Stimulated activated CD4-positive, alpha-beta T cell treated with anti-CD3 and anti-CD28 coated beads, Interleukin-4, amount 100 ng/mL, for 24 hours (primary cell): ENCODE results near the gene PANX1.

Experiments used
- DNase-seq: peaks from one replicate; pipeline ENCODE4 v3.0.0-alpha.2; 2020

PANX1 gene

GRCh38 chr11:94186342-94187203, 57.9 kb downstream of the PANX1 start:
- DNase-seq, result no peak

- DNase-seq, result no peak
Measured at GRCh38 chr11:94193288-94193687, 64.6 kb downstream of the PANX1 start.

DNA sequence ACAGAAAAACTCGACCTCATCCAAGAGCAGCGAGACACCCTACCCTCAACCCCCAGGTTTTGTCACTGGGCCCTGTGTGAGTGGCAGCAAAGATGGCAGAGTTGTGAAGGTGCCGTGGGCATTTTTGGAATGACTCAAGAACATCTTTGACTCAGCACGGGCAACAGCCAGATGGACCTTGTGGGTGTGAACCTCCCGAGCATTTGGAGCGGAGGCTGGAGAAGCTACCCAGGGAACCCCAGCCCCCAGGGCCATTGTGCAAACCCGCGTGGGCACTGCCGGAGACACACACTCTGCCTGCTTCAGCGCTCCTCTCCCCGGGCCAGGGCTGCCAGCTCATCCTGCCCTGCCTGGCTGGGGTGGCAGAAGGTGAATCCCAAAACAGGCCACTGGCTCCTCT, 66.1 kb downstream of the PANX1 start:
- DNase-seq, result no peak

GRCh38 chr11:94196363-94196762, 67.7 kb downstream of the PANX1 start:
- DNase-seq, result no peak

GRCh38 chr11:94198718-94199117, 70.1 kb downstream of the PANX1 start:
- DNase-seq, result no peak

DNA sequence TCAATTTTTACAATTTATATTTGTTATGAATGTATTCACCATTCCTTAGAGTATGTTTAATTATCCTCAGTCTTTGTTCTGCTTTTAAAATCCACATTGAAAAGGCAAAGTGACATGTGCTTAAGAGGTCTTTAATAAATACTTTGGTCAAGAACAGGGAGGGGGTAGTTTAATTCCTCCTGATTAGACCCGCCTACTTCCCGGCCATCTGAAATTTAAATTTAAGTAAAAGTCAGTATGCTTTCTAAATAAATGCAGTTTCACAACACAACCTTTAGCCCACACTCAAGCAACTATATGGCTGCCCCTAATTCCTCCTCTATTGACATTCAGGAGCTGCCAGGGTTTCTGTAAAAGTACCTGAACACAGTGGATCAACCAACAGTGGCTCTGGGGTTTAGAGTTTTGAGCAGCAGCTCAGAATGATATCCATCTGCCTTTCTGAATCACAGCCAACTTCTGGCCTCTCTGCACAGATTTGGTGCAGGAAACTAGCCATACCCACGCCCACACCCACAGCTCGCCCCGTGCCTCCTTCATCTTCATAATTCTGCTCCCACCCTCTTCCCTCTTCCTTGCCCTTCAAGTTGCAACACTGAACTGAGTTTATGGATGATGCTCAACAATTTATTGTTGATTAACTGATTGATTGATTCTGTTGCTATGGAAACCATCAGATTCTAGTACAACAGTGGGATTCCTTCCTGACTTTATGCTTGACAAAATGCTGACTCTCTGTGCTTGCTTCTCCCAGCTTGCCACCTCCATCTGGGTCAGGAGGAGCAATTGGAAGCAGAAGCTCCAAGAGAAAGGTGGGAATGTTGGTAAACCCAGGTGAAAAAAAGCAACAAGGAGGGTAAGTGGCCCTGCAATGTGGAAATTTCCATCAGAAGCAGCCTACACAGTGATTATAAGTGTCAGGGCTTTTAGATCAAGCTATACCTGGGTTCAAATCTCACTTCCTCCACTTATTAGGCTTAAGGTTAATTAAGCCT, 70.8 kb downstream of the PANX1 start:
- no peak for DNase-seq

- no peak for DNase-seq
Measured at GRCh38 chr11:94201004-94201465, 72.4 kb downstream of the PANX1 start.

GRCh38 chr11:94203070-94203469, 74.4 kb downstream of the PANX1 start:
- no peak for DNase-seq

GRCh38 chr11:94211261-94211830, 82.7 kb downstream of the PANX1 start:
- no peak for DNase-seq

DNA sequence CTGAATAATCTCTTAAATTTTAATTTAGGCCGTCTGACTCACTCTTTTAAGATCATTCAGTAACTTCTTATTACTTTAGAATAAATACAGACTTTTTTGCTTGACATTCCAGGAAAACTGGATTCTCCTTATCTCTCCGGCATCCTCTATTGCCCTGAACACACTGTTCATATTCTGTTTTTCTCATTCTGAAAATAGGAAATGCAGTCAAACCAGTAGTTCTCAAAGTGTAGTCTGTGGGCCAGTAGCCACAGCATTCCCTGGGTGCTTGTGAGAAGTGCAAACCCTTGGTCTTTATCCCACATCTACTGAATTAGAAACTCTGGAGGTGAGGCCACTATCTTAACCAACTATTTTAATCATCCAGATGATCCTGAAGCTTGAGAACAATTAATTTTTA, 84.3 kb downstream of the PANX1 start:
- DNase-seq, result no peak

DNA sequence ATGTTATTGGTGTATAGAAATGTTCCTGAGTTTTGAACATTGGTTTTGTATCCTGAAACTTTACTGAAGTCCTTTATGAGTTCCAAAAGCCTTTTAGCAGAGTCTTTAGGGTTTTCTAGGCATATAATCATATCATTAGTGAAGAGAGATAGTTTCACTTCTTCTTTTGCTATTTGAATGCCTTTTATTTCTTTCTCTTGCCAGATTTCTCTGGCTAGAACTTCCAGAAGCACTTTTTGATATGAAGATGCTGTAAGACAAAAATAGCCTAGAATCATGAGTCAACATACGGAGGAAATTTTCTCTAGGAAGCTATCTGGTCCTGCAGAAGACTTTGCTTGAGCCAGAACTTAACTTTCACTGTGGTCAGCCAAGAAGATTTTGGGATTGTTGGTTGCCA, 89.1 kb downstream of the PANX1 start:
- DNase-seq, result no peak

- DNase-seq, result no peak
Measured at GRCh38 chr11:94218372-94218771, 89.7 kb downstream of the PANX1 start.

GRCh38 chr11:94219771-94220170, 91.1 kb downstream of the PANX1 start:
- DNase-seq, result no peak

GRCh38 chr11:94224078-94224477, 95.4 kb downstream of the PANX1 start:
- no peak for DNase-seq
